Central memory CD8-positive, alpha-beta T cell (primary cell): Measurements from ENCODE around the gene PSTK.
A peak's percentile ranks its signal among the peaks of the same experiment; 100 is the strongest.

Source experiments
- ATAC-seq: fragments of 150-1000 bp; cut with Tn5 transposase; replicated peaks from 2 replicates; pipeline ENCODE4 v1.10.0; 2022; ENCODE audit warnings: mild to moderate bottlenecking, moderate FRiP score, moderate number of reproducible peaks; ENCODE audit not compliant: poor library complexity, severe bottlenecking; ENCODE audit errors: extremely low read depth
- DNase-seq, 2 donors: peaks; one replicate each; pipeline ENCODE4 v3.0.0; 2021; ENCODE audit warnings: low spot score in 2 of 2
- H3K27ac Mint-ChIP-seq: one replicate; pipeline ENCODE4 v1.8.0; 2022; ENCODE audit warnings: low read depth, mild to moderate bottlenecking, moderate library complexity, mixed read lengths
- H3K27me3 Mint-ChIP-seq: one replicate; pipeline ENCODE4 v1.8.0; 2022; ENCODE audit warnings: mixed read lengths
- H3K36me3 Mint-ChIP-seq: one replicate; pipeline ENCODE4 v1.8.0; 2022; ENCODE audit warnings: mild to moderate bottlenecking, moderate library complexity, mixed read lengths; ENCODE audit not compliant: insufficient read depth
- H3K4me1 Mint-ChIP-seq: one replicate; pipeline ENCODE4 v1.8.0; 2022; ENCODE audit warnings: mixed read lengths
- H3K4me3 Mint-ChIP-seq: one replicate; pipeline ENCODE4 v1.8.0; 2022; ENCODE audit warnings: mild to moderate bottlenecking, moderate library complexity, mixed read lengths
- H3K9me3 Mint-ChIP-seq: one replicate; pipeline ENCODE4 v1.8.0; 2022; ENCODE audit warnings: mixed read lengths

The PSTK gene

DNA sequence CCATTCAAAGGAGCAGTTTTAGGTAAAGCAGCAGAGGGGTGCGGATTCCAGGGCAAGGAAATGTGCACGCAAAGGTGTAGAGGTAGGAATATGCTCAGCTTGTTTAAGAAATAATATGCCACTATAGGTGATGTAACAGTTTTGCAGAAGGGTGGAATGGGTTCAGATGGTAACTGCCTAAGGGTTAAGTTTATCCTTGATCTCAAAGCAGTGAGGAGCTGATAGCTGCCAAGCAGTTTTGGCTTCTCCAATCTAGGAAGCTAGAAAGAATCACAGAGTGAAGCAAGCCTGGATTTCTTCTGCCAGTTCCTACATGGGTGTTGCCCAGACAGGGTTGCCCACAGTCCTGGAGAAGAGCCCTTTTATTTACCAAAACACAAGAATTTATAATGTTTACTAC, 34.6 kb downstream of the PSTK start:
- Mint-ChIP-seq H3K36me3 (peaks cover 3% of the 10 kb centered on the region), H3K4me1 (peaks cover 22% of the 10 kb centered on the region), H3K27me3 (no peaks in the 10 kb centered on the region), H3K27ac (no peak overlapping the region), H3K9me3 (no peaks in the 10 kb centered on the region), H3K4me3 (no peak overlapping the region)
- DNase-seq (no peak), ATAC-seq (no peak)

DNA sequence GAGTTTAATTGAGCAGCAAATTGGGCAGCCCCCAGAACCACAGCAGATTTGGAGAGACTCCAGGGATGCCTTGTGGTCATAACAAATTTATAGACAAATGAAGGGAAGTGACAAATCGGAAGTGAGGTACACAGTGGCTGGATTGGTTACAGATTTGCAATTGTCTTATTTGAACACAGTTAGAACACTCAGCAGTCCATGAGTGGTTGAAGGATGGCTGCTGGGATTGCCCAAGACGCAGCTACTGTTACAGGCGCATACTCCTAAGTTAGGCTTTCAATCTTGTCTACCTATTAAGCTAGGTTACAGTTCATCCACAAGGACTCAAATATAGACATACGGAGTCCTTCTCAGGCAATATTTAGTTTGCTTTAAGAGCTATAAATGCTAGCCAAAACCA, 36.0 kb downstream of the PSTK start:
- Mint-ChIP-seq H3K27ac (no peak overlapping the region), H3K4me1 (peaks cover 11% of the 10 kb centered on the region), H3K4me3 (no peak overlapping the region), H3K9me3 (no peaks in the 10 kb centered on the region), H3K27me3 (no peaks in the 10 kb centered on the region), H3K36me3 (peaks cover 3% of the 10 kb centered on the region)
- DNase-seq (no peak), ATAC-seq (no peak)

DNA sequence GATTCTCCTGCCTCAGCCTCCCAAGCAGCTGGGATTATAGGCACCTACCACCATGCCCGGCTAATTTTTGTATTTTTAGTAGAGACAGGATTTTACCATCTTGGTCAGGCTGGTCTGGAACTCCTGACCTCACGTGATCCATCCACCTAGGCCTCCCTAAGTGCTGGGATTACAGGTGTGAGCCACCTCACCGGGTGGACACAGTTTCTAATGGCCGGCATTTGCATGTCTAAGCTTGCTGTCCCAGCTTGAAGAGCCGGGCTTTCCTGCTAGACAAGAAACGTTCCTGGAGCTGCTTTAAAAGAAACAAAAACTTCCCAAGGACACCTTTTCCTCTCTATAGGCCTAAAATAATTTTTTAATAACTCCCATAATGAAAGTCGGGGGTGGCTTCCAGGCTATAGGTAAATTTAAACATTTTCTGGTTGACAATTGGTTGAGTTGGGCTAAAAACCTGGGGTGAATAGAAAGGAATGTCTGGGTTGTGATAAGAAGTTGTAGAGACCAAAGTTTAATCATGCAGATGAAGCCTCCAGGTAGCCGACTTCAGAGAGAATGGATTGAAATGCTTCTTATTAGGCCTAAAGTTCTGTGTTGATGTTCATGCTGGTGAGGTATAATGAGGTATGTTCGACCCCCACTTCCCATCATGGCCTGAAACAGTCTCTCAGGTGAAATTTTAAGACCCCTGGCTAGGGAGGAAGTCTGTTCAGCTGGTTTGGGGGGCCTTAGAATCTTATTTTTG, 37.4 kb downstream of the PSTK start:
- H3K4me3 Mint-ChIP-seq = no peak overlapping the region
- ATAC-seq (no peak), DNase-seq (no peak)

DNA sequence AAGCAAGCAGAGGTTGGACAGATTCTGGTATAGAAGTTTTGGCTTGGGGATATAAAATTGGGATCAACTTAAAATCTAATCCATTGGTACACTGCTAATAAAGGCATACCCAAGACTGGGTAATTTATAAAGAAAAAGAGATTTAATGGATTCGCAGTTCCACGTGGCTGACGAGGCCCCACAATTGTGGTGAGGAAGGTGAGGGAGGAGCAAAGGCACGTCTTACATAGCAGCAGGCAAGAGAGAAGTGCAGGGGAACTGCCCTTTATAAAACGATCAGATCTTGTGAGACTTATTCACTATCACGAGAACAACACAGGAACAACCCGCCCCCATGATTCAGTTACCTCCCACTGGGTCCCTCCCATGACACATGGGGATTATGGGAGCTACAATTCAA, 38.3 kb downstream of the PSTK start:
- H3K27ac Mint-ChIP-seq = no peak overlapping the region
- no peaks in the 10 kb centered on the region for H3K27me3 Mint-ChIP-seq
- no peak for ATAC-seq
- DNase-seq = no peak
- no peak overlapping the region for H3K4me3 Mint-ChIP-seq
- H3K36me3 Mint-ChIP-seq = peaks cover 5% of the 10 kb centered on the region
- H3K4me1 Mint-ChIP-seq = peaks cover 11% of the 10 kb centered on the region
- no peaks in the 10 kb centered on the region for H3K9me3 Mint-ChIP-seq

More for the DNA sequence above, 37.4 kb downstream of the PSTK start:
- Mint-ChIP-seq H3K27me3 (no peaks in the 10 kb centered on the region), H3K4me1 (peaks cover 11% of the 10 kb centered on the region), H3K27ac (no peak overlapping the region), H3K36me3 (peaks cover 5% of the 10 kb centered on the region), H3K9me3 (no peaks in the 10 kb centered on the region)

DNA sequence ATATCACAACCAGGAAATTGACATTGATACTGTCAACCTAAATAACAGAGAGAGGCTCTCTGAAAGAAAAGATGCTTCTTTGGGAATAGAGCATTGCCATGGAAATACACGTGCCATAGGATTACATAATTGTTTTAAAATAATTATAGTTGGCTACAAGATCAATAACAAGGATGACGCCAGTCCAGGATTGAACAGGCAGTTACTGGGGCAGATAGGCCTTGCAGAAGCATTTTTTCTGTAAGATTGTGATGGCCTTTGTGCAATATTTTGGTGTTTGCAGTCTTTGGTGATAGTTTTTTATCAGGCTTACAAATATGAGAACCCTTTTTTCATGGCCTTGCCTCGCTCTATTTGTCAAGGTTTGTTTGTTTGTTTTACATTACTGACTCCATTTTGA, 39.1 kb downstream of the PSTK start:
- H3K27ac Mint-ChIP-seq = no peak overlapping the region
- no peak overlapping the region for H3K4me3 Mint-ChIP-seq
- peaks cover 15% of the 10 kb centered on the region for H3K4me1 Mint-ChIP-seq
- no peaks in the 10 kb centered on the region for H3K27me3 Mint-ChIP-seq
- no peaks in the 10 kb centered on the region for H3K9me3 Mint-ChIP-seq
- peaks cover 5% of the 10 kb centered on the region for H3K36me3 Mint-ChIP-seq
- ATAC-seq (no peak), DNase-seq (no peak)

DNA sequence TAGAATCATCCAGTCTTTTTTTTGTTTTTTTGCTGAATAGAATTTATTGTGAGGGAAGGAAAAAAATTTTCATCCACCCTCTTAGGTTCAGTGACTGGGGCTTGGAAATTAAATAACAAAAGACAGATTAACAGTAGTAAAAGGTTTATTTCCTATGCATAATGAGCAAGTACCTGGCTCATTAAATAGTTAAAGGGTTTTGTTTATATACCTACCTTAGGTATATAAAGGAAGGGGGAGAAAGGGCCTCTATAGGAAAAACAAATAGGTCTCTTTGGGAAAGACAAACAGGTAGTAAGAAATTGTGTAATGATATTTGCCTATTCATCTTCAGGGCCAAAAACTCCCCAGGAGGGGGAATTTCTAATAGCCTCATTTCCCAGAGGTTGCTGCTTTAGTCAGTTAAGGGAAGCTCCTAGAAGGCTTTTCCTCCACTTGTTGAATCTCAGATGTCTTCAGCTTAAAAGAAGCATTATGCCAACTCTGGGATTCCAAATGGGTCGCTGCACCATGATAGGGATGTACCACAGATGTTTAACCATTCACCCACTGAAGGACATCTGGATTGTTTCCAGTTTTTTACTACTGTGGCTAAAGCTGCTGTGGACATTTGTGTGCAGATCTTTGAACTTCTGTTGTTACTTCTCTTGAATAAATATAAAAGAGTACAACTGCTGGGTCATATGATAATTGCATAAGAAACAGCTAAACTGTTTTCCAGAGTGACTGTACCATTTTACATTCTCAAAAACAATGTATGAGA, 39.9 kb downstream of the PSTK start:
- DNase-seq = no peak
- Mint-ChIP-seq H3K4me1 (peaks cover 16% of the 10 kb centered on the region), H3K27me3 (no peaks in the 10 kb centered on the region), H3K4me3 (no peak overlapping the region), H3K9me3 (no peaks in the 10 kb centered on the region), H3K27ac (no peak overlapping the region), H3K36me3 (peaks cover 5% of the 10 kb centered on the region)
- no peak for ATAC-seq

DNA sequence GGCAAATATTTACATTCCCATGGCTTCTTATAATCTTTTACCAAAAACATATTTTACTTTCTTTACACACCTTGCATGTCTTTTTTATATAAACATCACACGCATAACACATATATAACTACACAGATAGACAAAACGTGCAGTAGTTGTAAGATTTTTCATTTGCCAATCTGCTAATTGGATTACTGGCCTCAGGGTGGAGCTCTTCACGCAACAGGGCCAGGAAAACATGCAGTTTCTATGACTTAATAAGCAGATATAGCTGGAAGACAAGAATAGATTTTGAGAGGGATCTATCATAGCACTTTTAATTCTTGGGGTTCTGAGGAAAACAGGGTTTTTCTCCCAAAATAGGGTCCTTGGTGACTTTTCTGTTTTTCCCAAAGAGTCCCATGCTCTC, 41.3 kb downstream of the PSTK start:
- DNase-seq = no peak
- peaks cover 11% of the 10 kb centered on the region for H3K4me1 Mint-ChIP-seq
- no peak overlapping the region for H3K27ac Mint-ChIP-seq
- ATAC-seq = no peak
- no peaks in the 10 kb centered on the region for H3K27me3 Mint-ChIP-seq
- no peak overlapping the region for H3K4me3 Mint-ChIP-seq
- peaks cover 3% of the 10 kb centered on the region for H3K36me3 Mint-ChIP-seq
- no peaks in the 10 kb centered on the region for H3K9me3 Mint-ChIP-seq

DNA sequence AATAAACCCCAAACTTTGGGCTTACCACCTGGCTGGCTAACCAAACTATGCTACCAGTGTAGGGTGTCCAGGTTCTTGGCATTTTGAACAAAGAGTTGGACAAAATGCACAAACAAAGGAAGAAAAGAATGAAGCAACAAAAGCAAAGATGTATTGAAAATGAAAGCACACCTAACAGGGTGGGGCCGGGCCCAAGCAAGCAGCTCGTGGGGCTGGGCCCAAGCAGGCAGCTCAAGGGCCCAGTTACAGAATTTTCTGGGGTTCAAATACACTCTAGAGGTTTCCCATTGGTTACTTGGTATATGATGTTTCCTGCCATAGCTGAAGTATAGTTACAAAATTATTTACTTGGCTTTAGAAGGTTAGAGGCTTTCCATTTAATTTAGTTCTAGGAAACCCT, 44.3 kb downstream of the PSTK start:
- H3K4me1 Mint-ChIP-seq = peaks cover 10% of the 10 kb centered on the region
- no peak overlapping the region for H3K4me3 Mint-ChIP-seq
- DNase-seq (no peak), ATAC-seq (no peak)
- no peaks in the 10 kb centered on the region for H3K27me3 Mint-ChIP-seq
- peak overlapping the region; percentile 80 for H3K27ac Mint-ChIP-seq
- peaks cover 3% of the 10 kb centered on the region for H3K36me3 Mint-ChIP-seq
- no peaks in the 10 kb centered on the region for H3K9me3 Mint-ChIP-seq

DNA sequence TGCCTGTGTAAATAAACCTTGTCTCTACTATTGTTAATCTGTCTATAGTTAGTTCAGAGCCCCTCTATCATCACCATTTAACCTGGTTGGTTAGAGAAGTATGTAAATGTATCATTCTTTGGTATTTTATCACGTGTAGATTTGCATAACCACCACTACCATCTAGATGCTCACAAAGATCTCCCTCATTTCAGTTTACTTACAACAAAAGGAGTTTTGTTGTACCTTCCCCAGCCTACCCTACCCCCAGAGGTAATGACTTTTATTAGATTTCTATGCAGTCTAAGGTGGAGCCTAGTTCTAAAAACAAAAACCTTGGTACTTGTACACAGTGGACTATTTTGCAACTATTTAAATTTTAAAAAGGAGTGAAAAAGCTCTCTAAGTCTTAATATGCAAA, 46.1 kb downstream of the PSTK start:
- H3K4me1 Mint-ChIP-seq = peaks cover 11% of the 10 kb centered on the region
- no peak for ATAC-seq
- H3K9me3 Mint-ChIP-seq = no peaks in the 10 kb centered on the region
- H3K27ac Mint-ChIP-seq = no peak overlapping the region
- DNase-seq = no peak
- no peak overlapping the region for H3K4me3 Mint-ChIP-seq
- H3K36me3 Mint-ChIP-seq = peaks cover 3% of the 10 kb centered on the region
- H3K27me3 Mint-ChIP-seq = no peaks in the 10 kb centered on the region

DNA sequence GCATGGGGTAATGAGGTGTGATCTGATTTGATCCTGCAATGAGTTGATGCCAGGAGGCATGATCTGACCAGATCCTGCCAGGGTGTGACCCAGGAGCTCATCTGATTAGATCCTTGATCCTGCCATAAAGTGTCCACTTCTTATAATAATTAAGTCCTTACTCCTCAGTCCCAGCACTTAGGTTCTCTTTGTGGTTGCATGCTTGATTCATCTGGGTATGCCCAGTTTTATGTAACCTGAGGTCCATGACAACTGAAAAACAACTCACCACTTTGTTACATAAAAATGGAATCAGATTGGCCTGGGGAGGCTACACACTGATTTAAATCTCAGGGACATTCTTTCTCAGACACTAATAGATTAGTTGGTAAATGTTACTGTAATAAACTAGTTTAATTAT, 47.7 kb downstream of the PSTK start:
- H3K36me3 Mint-ChIP-seq = no peaks in the 10 kb centered on the region
- ATAC-seq (no peak), DNase-seq (no peak)
- no peaks in the 10 kb centered on the region for H3K9me3 Mint-ChIP-seq
- peaks cover 11% of the 10 kb centered on the region for H3K4me1 Mint-ChIP-seq
- H3K4me3 Mint-ChIP-seq = no peak overlapping the region
- no peaks in the 10 kb centered on the region for H3K27me3 Mint-ChIP-seq
- H3K27ac Mint-ChIP-seq = no peak overlapping the region

DNA sequence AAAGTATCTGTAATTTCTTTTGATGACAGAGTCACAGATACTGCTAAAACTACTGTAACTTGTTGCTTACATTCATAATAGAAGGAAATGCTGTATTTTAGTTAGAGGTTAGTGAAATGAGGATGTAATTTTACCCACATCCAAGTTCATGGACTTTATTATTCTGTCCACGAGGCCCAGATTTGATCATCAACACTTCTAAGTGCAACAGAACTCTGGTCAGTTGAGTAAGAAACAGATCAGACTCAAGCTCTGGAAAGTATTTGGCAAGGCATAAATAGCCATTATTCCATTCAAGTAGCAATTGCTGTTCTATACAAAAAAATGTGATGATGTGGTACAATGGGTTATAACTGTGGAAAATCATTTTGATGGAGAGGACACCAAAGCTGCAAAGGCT, 50.9 kb downstream of the PSTK start:
- H3K27me3 Mint-ChIP-seq = no peaks in the 10 kb centered on the region
- peaks cover 4% of the 10 kb centered on the region for H3K36me3 Mint-ChIP-seq

DNA sequence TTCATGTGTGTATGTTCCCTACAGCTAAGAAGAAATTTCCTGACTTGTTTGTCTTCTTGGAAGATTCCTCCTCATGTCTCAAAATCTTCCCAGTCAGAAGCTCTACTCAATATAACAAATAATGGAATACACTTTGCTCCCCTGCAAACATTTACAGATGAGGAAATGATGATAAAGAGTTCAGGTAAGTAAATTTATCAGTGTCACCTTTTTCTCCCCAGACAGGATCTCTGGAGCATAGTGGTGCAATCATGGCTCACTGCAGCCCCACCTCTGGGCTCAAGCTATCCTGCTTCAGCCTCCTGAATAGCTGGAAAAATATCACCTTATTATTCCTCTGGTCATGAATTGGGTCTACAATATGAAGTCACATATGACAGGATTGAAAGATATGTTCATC, 54.1 kb downstream of the PSTK start:
- DNase-seq = no peak
- Mint-ChIP-seq H3K27ac (no peak overlapping the region), H3K4me3 (no peak overlapping the region), H3K9me3 (no peaks in the 10 kb centered on the region), H3K4me1 (peaks cover 2% of the 10 kb centered on the region), H3K27me3 (no peaks in the 10 kb centered on the region), H3K36me3 (peaks cover 6% of the 10 kb centered on the region)
- ATAC-seq = no peak

More for the DNA sequence above, 50.9 kb downstream of the PSTK start:
- Mint-ChIP-seq H3K4me3 (no peak overlapping the region), H3K4me1 (peaks cover 6% of the 10 kb centered on the region), H3K9me3 (no peaks in the 10 kb centered on the region), H3K27ac (no peak overlapping the region)
- ATAC-seq (no peak), DNase-seq (no peak)

DNA sequence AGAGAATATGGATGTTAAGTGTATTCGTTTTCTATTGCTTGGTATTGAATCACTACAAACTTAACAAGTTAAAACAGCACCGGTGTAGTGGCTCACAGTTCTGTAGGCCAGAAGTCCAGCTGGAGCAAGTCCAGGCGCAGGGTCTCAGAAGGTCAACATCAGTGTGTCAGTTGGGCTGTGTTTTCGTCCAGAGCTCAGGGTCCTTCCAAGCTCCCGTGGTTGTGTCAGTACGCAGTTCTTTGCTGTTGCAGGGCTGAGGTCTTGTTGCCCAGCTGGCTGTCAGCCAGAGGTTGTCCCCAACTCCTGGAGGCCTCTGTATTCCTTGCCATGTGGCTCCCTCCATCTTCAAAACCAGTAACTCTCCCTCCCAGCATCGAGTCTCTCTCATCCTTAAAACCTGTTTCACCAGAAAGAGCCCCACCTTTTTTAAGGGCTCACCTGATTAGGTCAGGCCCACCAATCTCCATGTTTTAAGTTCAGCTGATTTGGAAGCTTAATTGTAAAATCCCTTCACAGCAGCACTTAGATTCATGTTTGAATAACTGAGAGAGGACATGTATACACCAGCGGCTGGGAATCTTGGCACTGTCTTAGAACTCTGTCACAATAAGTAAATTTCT, 55.4 kb downstream of the PSTK start:
- Mint-ChIP-seq H3K4me3 (no peak overlapping the region), H3K27ac (no peak overlapping the region), H3K36me3 (peaks cover 10% of the 10 kb centered on the region), H3K4me1 (no peaks in the 10 kb centered on the region), H3K27me3 (no peaks in the 10 kb centered on the region), H3K9me3 (no peaks in the 10 kb centered on the region)
- DNase-seq (no peak), ATAC-seq (no peak)
